SIG-M5 treated with dmso at 0.1 percent for 504 hours (cell line): Measurements from ENCODE around the gene SLCO4C1.

Experiments
- DNase-seq: peaks from one replicate; lab custom pipeline; 2025; ENCODE audit not compliant: unreplicated experiment; lab: John Stamatoyannopoulos, UW

SLCO4C1 gene

GRCh38 chr5:102296178-102296817 lies at the start of gene SLCO4C1:
TSS of gene SLCO4C1 (minus strand) at chr5:102296284. CDS start at chr5:102296262, 22 bp downstream.
- peak; percentile 95 for DNase-seq

DNA sequence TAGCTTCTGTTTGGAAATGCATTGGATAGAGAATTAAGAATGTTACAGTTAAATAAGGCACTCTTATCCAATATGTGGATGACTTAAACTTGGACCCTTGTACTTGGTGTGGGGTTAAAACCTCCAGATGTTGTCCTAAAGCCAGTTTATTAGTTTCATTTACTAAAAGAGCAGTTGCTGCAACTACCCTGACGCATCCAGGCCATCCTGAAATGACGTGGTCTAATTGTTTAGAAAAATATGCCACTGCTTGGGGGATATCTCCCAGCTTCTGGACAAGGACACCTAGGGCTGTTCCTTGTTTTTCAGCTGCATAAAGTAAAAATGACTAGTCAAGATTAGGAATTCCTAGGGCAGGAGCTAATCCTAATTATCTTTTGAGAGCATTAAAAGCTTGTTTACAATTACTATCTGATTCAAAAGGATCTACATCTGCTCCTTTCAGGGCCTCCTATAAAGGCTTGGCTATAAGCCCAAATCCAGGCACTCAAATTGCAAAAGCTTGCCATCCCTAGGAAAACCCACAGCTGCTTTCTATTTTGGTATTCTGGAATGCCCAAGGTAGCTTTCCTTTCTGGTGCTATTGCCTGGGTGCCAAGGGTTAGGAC lies 45.7 kb upstream of the SLCO4C1 start:
- no peak for DNase-seq

DNA sequence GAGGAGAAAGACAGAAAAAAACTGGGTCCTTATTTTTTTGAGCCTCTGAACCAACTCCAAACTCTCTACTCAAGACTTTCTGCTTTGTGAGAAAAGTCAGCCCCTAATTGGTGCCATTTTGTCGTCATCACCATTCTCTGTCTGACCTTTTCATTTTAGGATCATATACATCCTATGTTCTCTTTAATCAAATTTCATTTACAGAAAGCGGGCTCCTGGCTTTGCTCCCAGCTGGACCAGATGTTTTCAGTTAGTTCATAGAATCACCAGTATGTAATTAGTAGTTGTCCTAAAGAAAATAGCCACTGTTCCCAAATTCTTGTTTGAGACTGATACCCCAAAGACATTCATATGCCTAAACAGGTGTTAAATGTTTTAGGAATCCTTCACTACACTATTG lies 28.6 kb upstream of the SLCO4C1 start:
- DNase-seq = no peak

DNA sequence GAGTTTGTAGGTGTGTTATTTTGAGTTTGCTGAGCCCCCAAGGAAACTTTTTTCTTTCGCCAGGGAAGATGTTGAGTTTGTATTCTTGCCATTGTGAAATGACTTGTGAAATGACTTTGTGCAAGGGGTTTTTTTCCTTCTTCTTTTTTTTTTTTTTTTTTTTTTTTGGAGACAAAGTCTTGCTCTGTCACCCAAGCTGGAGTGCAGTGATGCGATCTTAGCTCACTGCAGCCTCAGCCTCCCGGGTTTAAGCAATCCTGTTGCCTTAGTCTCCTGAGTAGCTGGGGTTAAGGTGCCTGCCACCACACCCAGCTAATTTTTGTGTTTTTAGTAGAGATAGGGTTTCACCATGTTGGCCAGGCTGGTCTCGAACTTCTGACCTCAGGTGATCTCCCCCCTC lies 22.7 kb upstream of the SLCO4C1 start:
- peak; percentile 77 for DNase-seq

GRCh38 chr5:102314328-102314727 lies 18.2 kb upstream of the SLCO4C1 start:
- no peak for DNase-seq

GRCh38 chr5:102313912-102314311 lies 17.8 kb upstream of the SLCO4C1 start:
- no peak for DNase-seq

- peak; percentile 52 for DNase-seq
These were observed 16.7 kb upstream of the SLCO4C1 start for GRCh38 chr5:102312586-102313370.

DNA sequence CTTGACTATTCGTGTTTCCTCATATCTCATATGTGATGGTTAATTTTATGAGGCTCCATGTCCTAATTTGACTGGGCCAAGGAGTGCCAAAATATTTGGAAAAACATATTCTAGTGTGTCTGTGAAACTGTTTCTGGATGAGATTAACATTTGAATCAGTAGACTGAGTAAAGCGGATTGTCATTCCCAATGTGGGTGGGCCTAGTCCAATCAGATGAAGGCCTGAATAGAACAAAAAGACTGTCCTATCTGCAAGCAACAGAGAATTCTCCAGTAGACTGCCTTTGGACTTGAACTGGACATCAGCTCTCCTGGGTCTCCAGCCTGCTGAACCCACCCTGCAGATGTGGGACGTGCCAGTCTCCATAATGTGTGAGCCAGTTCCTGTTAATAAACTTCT lies 13.5 kb upstream of the SLCO4C1 start:
- no peak for DNase-seq

DNA sequence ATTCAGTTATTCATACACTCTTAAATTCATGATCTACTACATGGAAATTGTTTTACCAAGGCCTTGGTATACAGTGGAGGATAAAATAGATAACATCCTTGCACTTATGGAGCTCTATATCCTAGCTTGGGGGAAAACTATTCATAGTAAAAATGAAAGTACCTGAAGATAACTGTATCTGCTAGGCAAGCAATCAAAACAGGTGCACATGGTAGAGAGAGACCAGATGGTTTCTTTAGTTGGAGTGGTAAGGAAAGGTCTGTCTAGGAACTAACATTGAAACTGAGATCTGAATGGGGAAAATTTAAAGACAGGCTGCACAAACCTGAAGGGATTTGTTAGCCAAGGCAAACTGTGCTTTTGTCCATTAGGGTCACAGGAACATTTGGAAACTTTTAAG lies 11.1 kb upstream of the SLCO4C1 start:
- no peak for DNase-seq

- no peak for DNase-seq
These were observed 10.0 kb upstream of the SLCO4C1 start for GRCh38 chr5:102306121-102306520.

DNA sequence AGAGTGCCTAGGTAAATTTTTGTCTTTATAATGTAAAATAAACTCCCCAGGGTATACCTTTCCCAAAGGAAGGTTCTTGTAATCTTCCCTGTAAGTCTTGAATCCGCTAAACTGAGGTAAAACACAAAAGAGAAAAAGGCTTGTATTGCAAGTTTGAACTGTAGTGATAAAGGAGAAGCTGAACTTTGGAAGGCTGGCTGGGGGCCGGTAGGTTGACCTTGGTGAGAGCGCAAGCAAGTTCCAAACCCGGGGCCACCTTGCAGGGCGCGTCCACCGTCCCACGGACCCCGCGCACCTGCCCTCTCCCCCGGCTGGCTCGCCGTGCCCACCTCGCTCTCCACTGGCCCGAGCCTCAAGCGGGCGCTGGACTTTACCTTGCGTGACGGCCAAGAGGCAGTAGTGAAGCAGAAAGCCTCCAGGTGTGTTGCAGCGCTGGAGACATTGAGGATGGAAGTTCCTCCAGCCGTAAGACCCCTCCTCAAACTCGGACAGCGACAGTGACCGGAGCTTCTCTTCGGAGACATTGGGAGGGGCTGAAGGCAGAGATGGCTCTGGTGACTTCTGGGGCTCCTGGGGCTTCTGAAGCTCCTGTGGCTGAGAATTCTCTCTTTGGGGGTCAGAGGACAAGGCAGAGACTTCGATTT lies 428 bp downstream of the SLCO4C1 start:
- peak; percentile 52 for DNase-seq

- DNase-seq = peak; percentile 74
These were observed 1.1 kb downstream of the SLCO4C1 start for GRCh38 chr5:102294886-102295395.

- peak; percentile 30 for DNase-seq
These were observed 6.1 kb downstream of the SLCO4C1 start for GRCh38 chr5:102290004-102290403.

- no peak for DNase-seq
These were observed 6.7 kb downstream of the SLCO4C1 start for GRCh38 chr5:102289251-102289899.

- no peak for DNase-seq
These were observed 7.5 kb downstream of the SLCO4C1 start for GRCh38 chr5:102288630-102289029.

- peak; percentile 34 for DNase-seq
These were observed 9.6 kb downstream of the SLCO4C1 start for GRCh38 chr5:102286476-102286875.

DNA sequence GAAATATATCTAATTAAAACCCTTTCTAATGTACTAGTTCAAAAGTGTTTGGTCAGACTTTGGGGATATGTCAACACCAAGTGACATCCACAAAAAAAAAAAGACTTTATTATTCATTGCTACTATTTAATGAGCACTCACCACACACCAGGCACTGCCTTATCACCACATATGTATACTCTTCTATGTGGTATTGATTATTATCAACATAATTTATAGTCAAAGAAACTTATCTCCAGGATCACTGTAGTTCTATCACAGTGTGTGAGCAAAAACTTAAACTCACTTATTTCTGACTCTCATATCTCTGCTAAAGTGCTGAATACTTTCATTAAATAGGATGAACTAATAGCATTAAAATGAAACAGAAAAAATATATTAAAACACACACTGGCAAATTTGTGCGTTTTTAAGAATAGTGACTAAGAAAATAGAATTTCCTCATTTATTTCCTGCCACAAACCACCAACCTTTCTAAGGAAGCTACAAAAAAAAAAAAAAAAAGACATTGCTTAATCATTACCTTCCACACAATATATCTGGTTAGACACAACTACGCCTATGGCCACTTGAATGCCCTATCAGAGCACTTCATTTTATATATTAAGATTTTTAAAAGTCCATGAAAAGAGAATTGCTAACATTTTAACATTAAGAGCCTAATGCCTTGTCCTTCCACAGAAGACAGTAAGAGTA lies 12.8 kb downstream of the SLCO4C1 start:
- DNase-seq = peak; percentile 83

GRCh38 chr5:102279711-102280110 lies 16.4 kb downstream of the SLCO4C1 start:
- peak; percentile 63 for DNase-seq

DNA sequence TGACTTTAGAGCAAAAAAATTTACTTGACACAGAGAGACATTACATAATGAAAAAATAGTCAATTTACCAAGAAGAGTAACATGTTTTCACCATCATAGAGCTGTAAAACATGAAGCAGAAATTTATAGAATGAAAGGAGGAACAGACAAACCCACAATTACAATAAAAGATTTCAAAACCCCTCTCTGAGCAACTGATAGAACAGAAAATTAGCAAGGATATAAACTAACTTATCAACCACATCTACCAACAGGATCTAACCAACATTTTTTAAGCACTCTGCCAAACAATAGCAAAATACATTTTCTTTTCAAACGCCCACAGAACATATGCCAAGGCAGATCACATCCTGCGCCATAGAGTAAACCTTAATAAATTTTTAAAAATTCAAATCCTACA lies 17.9 kb downstream of the SLCO4C1 start:
- DNase-seq = peak; percentile 83

DNA sequence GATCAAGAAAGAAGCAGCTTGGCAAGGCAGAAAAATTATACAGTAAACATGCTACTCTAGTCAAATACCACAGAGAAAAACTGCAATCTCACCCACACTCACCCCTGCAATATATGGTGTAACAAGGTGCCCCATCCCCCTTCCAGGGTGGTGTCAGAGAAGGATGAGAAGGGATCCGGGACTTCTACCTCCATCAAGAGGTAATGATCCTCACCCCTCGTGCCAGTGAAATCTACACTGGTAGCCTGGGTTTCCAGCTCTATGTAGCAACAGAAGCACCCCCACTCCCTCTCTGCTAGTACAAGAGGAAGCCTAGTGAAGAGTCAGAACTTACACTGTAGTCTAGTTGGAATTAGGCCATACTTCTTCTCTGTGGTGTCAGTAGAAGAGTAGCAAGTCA lies 18.9 kb downstream of the SLCO4C1 start:
- DNase-seq = peak; percentile 93
